Cerebellar cortex (tissue), 1 donor: ENCODE results near the gene TOX3.

Experiments used
- DNase-seq: peaks from one replicate; pipeline ENCODE4 v3.0.0-alpha.2; 2015; ENCODE audit warnings: low spot score

Gene TOX3

DNA sequence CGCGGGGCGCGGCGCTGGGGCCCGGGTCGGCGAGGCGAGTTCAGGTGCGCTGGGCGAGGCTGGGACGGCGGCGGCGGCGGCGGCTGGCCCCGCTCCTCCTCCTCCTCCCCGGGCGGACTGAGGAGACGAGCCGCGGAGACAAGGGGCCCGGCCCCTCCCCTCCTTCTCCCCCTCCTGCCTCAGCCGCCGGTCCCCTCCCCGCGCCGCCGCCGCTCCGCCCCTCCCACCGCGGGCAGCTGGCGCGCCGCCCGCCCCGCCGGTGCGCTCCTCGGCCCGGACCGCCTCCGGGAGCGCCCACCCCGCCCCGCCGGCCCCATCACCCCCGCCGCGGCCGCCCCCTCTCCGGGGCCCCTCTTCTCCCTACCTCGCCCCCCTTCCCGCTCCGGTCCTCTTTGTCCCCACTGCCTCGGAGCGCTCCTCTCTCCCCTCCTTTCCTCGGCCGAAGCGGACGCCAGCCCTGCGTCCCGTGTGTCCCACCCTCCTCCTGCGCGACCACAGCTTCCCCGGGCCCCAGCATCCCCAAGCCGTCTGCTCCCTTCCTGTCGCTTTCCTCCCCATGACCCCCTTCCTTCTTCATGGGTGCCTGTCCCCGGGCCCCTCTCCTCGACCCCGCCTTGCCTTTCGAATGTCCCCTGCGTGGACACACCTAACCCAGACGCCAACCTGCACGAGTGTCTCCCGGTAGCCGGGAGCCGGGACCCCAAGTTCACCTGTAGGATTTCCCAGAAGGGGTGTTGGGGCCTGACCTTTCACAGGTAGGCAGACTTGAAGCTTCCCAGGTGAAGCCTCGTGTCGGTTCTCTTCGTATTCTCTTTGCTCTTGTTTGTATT lies at the start of gene TOX3:
TOX3 (minus strand) TSS at position 140 of the 830 bp plus-strand sequence. CDS start 420 bp downstream, outside the sequence.
- DNase-seq: no peak

DNA sequence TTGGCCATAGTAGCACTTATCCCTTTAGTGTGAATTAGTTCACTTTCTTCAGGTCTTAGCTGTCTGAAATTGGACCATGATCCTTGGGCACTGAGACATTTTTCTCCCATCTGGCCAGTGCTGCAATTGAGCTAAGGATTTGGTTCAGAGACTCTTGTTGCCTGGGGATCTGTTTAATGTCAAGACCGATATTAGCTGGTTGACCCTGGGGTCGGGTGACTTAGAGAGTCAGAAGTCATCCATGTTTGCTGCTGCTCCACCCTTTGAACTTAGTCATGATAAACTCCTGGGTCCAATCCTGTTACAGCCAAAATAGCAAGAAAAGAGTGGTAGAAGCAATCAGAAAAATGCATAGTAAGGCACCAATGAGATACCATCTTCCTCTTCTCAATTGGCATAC lies 45.8 kb upstream of the TOX3 start:
- DNase-seq: no peak

DNA sequence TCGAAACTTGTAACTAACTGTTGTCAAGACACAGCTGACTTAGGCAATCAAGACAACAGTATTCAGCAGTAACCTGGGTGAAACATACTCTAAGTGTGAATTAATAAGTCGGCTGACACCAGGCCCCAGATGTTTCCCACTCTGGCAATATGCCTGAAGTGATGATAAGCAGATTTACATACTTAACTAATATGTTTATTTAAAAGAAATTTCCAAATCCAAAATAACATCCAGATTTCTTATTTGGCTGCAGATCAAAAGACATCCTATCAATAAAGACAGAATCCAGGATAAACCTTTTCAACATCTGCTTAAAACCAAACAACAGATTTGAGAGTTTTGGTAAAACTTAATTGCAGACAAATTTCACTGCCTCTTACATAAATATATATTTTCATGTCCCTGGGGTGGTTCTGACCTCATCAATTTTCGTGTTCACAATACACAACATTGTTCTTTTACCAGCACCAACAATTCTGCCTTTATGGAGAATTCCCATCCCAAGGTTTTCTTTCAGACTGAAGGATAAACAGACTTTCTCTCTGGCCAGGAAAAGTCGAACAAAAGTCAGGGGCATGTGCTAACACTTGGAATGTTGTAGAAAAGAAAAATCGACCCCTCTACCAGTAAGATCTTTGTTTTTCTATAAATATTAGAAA lies 45.1 kb upstream of the TOX3 start:
- no peak for DNase-seq

DNA sequence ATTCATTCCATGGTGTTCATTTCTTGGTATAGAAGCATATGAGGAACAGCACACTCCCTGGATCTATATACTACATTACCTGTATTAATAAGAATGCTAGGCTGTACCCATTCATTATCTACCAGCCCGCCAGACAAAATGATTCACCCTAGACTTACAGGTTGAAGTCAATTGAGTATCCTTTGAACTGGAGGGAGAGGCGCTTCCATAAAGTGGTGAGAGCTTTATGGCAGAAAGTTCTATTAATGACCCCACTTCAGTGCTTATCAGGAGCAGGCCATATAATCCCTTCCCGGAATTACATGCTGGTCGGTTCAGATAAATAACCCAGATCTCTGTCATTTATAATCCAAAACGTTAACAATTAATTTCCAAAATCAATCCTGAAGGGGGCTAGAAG lies 44.5 kb upstream of the TOX3 start:
- DNase-seq: no peak

DNA sequence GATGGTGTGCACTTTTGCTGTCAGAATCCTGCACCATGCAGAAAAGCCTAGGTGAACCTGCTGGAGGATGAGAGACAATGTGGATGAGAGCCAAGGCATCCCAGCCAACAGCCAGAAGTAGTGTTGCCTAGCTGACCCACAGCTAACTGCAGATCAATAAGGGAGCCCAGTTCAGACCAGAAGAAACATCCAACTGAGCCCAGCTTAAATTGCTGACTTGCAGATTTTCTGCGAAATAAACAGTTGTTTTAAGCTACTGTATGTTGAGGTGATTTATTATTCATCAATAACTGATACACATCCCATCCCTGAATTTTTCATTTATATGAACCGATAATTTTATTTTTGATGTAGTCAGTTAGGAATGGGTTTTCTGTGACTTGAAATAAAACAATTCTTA lies 39.2 kb upstream of the TOX3 start:
- no peak for DNase-seq

DNA sequence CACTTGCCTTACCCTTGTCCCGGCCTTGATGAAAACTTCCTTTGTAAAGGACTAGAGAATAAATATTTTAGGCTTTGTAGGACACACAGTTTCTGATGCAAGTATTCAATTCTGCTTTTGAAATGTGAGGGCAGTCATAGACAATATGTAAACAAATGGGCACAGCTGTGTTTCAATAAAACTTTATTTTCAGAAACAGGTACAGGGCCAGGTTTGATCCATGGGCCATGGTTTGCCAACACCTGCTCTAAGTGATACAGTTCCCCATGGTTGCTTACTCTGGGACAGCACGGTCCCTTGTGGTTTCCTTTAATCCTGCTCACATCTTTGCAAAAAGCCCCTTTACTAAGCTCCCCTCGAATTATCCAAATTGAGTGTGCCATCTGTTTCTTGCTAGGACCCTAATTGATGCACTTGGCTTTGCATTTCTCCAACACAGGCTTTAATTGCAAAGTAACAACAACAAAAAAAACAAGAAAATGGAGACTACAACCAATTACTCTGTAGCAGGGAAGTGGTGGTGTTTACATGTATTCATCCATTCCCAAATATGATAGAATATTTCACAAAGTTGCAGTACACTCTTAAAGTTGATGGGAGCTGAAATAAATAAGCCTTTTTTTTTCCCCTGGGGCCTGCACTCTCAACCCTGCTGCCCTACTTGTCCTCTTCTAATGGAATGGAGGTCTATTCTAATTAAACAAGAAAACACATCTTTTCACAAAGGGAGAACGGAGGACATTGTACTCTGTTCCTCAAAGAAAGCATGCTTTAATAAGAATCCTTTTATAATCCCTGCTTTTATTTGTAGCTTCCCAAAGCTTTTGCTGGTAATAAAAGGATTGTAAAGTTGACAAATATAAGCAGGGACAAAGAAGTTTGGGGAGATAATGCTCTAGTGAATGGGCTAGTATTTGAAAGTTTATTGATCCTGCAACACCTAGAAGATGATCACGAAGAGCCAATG lies 37.7 kb upstream of the TOX3 start:
- no peak for DNase-seq

DNA sequence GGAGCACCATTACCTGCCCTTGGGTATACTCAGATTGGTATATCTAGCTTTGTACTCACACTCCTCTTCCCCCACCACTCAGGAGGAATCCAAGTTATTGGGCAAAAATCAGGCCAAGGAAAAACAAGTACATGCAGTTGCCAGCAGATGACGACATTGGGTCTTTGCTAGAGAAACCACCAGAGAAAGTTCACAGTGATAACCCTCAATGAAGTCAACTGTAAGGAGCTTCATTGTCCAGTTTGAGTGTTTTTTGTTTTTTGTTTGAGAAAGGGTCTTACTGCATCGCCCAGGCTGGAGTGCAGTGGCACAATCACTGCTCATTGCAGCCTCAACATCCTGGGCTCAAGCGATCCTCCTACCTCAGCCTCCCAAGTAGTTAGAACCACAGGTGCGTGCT lies 34.6 kb upstream of the TOX3 start:
- peak; percentile 2 for DNase-seq

DNA sequence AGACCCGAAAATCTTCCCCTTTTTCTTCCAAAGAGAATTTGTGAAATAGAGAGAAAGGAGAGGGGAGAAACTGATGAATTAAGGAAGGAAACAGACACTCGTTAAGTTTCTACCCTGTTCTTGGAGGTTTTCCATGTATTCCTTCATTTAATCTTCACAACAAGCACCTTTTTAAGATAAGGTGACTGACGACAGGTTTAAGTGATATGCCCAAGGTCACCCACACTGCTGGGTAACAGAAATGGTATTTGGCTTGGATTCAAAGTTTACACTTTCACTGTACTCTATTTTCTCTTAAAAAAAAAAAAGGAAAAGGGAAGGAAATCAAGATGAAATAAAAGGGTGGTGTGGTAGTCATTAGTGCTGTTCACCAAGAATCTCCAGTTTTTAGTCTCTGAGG lies 33.5 kb upstream of the TOX3 start:
- no peak for DNase-seq

DNA sequence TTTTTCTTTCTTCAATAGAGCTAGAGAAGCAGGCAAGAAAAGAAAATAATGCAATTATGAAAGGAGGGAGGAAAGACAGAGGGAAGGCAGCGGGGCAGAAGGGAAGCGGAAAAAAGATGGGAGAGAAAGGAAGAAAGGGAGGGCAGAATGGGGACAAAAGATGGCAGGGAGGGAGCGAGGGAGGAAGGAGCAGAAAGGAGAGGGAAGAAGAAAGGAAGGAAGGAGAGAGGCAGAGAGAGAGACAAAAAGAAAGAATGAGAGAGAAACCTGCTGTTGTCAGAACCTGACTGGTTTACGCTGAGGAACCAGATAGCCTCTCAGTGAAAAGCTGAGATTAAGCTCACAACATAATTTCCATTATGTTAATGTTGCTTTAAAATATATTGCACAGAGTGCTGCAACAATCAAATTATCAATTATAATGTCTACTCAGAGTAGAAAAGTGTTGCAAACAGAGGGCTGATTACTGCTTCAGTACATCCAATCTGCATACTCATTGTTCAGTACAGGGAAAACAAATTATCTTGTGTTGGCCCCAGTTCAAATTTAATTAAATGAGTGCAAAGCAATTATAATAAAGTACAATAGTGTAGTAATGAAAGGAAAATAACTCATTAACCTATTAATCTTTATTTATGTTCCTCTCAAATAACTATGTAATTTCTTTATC lies 32.0 kb upstream of the TOX3 start:
- DNase-seq: no peak

DNA sequence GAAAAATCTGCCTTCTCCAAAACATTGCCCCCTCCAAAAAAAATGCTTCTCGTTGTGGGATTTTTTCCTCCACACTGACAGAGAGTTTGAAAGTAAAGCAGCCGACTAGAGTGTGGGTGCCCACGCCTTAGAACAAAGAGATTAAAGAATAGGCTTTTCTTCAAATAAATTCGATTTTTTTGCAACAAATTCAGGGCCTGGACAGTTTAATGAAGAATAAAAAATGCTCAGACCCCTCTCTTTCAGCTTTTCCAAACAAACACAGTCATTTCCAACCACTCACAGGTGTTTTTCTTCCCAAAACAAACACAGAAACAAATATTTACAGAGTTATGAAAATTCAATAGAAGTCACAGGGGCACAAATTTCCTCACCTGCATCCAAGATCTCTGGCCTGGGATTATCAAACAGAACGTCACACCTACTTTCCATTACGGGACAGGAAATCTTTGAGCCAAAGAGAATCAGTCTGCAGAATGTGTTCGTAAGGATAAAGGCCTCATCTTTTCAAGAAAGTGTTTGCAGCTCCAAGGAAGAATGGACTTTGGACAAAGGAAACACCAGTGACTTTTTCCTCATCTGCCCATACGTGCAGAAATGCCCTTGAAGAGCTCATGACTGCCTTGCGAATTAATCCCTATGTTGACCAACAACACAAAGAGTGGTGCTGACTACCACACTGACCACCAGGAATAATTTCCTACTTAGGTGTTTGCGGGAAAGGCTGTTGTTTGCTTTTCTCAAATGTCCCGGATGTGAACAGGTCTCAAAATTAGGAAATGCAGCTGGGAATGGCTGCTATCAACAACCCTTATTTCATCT lies 31.3 kb upstream of the TOX3 start:
- no peak for DNase-seq

DNA sequence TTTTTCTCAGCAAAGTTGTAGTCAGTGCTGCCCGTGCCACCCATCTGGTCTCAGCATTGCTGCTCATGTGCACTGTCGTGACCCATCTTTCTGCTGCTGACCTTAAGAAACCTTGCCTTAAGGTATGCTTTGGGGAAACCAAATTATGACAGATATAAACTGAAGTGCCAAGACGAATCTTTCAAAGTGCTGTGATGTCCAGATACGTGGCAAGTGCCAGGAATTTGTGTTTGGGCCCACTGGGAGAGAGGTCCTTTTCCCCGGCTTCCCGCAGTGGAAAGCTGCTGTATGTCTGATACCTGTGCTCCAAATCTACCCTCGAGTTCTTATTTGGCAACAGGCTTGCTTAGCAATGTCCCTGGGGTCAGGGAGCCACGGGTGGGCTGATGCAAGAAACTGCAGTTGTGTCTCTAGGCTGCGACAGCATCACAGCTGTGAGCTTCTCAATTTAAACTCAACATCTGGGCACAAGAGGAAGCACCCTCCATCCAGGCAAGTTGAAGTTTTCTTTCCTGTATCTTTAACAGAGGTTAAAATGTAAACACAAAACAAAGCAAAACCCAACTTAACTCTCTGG lies 30.3 kb upstream of the TOX3 start:
- no peak for DNase-seq

DNA sequence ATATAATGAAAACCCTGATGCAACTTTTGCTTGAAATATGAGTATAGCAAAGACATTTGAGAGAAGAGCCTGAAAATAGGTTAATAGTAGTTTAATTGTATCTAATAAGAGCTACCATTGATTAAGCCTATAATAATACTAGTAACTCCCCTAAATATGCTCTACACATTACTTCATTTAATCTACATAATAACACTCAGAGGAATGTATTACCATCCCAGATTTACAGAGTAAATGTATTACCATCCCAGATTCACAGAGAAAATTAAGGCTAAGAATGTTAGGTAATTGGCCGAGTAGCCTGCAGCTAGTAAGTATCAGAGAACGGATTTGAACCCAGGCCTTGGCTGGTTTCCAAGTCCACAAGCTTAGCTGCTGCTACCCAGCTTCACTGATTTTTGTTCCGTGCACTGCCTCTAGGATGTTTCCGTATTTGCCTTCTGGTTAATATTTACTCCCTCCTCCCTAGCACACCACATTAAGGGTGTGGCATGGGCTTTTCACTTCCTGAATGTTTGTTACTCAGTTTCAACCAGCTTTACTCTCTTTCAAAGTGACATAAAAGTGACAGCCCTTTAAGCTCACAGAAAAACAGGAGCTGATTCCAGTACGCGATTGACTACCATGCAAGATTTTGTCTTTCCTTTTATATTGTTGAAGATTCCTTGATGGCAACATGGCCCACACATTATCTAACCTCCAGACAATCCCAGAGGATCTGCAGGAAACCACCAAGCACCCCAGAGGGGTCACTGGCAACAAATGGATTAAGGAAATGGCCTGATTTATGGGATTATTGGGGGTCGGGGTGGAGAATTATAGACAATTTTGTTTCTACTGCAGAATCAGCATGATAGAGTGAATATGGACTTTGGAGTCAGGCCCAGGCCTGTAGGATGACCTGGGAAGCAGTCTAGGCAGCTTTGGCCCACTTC lies 26.7 kb upstream of the TOX3 start:
- no peak for DNase-seq

DNA sequence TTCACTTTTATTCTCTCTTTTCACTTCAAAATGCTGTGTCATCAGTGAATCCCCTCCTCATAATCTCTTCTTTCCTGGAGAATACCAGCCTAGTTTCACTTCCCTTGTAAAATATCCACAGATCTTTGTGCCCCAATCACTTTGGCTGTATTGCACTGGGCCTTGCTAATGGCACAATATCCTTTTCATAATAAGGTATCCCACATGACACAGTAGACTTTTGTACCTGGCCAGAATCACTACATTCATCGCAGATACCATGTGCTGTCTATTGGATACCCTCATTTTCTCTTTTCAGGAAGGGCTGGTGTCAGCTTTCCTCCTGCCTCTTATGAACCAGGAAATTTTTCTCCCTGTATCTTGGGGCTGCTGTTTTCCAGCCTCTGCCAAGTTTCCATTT lies 25.7 kb upstream of the TOX3 start:
- no peak for DNase-seq

DNA sequence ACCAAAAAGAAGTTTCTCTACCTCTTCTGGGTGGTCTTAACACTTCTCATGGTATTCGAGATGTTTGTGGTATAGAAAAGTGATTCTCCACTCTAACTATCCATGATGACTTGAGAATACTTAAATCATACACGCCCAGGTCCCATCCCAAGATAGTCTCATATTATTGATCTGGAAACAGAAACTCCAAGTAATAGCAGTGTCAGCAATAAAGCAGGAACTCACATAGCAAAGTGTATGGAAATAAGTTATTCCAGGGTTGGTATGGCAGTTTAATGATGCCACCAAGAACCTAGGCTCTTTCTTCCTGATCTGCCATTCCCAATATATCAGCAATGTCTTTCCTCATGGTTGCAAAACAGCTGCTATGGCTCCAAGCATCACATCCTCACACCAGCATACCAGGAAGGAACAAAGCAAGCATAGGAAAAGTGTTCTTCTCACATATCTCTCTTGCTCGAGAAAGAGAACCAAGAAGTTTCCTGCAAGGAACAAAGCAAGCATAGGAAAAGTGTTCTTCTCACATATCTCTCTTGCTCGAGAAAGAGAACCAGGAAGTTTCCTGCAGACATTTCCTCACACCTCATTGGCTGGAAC lies 23.6 kb upstream of the TOX3 start:
- DNase-seq: no peak

DNA sequence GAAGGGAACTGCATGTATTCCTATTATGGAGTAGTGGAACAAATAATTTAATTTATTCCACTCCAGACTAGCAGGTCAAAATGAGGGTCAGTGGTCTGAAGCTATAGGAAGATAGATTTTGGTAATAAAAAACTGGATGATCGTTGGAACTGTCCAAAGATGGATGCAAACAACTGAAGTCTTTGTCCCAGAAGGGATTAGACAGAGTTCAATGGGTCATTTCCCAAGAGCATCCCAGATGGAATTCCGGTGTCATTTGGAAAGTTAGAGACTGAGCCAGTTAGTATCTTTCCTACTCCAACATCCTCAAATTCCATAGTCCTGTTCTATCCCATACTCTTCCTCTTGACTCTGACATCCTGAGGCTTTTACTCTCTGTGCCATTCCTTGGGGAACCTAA lies 22.8 kb upstream of the TOX3 start:
- no peak for DNase-seq

DNA sequence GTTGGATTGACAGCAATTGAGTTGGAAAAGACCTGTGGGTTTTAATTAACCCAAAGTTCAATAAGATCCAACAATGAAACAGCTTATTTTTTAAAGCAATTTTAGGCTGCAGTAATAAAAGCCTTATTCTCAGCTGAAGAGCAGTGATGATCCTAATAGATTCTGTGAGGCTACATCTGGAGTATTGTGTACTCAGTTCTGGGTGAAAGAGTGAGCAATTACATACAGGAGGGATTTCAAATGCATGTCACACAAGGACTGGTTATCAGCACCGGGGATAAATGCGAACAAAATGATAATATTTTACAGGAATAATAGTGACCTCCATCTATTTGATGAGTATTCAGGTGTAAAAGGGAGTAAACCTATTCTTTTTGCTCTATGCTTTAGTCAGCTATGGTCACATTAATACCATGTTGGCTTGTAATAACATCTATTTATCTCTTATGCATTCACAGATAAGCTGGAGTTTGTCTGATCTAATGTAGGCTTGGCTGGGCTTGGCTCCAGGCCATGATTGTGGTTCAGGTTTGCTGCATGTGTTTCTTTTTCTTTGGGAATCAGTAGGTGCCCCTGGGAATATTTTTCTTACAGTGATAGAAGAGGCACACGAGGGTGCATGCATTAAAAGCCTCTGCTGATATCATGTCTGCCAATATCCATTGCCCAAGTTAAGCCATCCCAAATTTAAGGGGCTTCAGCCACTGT lies 22.2 kb upstream of the TOX3 start:
- no peak for DNase-seq

DNA sequence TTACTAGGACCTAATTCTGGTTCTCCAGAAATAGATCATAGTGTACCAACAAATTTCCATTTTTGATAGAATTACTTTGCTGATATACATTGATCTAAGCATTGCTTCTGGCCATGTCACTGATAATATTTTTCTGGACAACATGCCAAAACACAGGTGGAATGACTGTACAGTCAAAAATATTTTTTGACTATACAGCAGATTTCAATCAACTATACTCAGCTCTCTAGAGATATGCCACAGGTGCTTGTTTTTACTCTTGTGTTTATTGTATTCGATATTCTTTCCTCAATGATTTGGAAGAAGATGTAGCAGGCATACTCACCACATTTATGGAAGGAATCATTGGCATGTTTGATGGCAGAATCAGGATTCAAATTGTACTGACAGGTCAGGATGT lies 21.6 kb upstream of the TOX3 start:
- DNase-seq: no peak

DNA sequence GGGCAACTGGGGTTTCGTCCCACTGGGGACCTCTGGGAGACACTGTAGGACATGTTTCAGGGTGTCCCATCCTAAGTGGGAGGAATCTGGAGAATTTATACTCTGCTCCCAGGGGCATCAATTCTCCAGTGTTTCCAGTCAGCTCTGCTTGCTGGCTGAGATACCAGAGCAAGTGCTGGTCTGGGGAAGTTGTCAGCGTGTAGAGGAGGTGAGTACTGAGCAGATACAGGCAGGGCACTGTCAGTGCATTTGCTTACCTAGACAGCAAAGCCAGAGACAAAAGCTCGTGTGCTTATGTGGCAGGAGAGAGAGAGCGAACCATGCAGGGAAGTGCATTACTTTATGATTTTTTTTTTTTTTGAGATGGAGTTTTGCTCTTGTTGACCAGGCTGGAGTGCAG lies 20.2 kb upstream of the TOX3 start:
- no peak for DNase-seq
